SK-N-DZ (cell line): ENCODE data around the gene TERB2. TPM values are rescaled to one million over a fixed set of nuclear protein-coding genes. Genes with fewer than 3 reads are reported as not detected.
"Not testable (repeated sequence)": the region's sequence is repeated elsewhere in the genome, so short reads cannot be mapped to it uniquely, and the experiment has no call there.

Experiments
- DNase-seq: peaks from one replicate; pipeline ENCODE4 v3.0.0-alpha.2; 2015; ENCODE audit warnings: low spot score
- polyA plus RNA-seq, 2 experiments: library from polyadenylated mRNA; depleted of rRNA; stranded (reverse); fragments of >200 nt; gene quantifications; 2 replicates each; pipeline ENCODE4 v1.2.3, GENCODE V29; 2014

The TERB2 gene, protein sequence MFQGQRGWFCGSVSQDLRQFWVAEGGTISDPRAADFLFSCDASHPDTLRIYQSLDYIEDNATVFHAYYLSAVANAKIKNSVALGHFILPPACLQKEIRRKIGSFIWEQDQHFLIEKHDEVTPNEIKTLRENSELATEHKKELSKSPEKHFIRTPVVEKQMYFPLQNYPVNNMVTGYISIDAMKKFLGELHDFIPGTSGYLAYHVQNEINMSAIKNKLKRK
- polyA plus RNA-seq (2014; cell fraction: cytosol; rRNA removed): not detected in 2 replicates
- polyA plus RNA-seq (2014; cell fraction: nucleus; rRNA removed): not detected in 2 replicates

DNA sequence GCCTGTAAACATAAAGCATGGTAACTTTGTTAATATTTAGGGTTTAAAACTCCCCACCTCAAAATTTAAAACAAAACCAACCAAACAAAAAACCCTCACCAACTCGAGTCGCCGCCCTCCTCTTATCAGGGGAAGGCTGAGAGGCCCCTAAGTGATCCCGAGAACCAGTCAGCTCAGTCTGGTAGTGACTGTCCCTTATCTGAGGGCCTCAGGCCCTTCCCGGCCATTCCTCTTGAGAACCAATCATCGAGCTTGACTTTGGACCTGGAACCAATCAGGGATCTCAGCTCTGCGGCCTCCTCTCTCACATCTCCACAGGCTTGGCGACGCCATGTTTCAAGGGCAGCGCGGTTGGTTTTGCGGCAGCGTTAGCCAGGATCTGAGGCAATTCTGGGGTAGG, at the start of gene TERB2:
Gene TERB2 (plus strand): TSS at position 300 of the 400 bp plus-strand sequence. CDS start 32 bp downstream, at position 332.
- DNase-seq: no peak

DNA sequence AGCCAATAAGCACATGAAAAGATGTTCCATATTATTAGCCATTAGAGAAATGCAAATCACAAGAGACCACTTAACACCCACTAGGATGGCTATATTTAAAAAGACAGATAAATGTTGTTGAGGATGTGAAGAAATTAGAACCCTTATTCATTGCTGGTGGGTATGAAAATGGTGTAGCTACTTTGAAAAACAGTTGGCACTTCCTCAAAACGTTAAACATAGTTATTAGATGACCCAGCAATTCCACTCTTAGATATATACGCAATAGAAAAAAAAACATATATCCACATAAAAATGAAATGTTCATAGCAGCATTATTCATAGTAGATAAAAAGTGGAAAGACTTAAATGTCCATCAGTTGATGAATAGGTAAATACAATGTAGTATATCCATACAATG, 47.1 kb upstream of the TERB2 start:
- no peak for DNase-seq

DNA sequence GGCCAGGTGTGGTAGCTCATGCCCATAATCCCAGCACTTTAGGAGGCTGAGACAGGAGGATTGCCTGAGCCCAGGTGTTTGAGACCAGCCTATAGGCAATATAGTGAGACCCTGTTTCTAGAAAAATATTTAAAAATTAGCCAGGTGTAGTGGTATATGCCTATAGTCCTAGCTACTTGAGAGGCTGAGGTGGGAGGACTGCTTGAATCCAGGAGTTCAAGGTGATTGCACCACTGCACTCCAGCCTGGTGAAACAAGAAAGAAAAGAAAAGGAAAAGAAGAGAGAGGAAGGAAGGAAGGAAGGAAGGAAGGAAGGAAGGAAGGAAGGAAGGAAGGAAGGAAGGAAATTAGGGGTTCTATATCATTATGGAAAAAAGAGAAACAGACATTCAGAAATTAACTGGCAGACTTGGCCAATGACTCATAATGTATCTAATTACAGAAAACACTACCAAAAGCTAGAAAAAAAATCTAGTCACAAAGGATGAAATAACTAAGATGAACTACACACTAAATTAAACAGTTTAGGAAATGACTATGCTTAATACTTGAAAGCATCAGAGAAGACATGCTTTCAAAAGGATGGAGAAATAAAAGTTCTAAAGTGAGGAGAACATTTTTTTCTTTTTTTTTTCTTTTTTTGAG, 45.4 kb upstream of the TERB2 start:
- no peak for DNase-seq

DNA sequence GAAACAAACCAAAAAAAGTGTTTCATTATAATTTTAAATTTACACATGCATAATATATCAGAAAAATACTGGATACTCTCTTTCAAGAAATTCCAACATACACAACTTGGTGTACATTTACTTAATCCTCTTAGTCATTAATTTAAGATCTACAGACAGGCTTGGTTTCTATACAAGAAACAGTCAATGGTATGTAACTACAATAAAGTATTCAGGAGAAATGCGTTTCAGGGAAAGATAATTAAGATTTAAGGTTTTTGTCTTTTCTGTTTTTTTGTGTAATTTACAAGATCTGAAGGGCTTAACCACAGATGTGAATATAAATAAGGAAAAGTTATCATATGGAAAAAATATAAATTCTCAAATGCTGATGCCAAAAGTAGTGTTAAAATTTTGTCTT, 44.3 kb upstream of the TERB2 start:
- not testable (repeated sequence) for DNase-seq

DNA sequence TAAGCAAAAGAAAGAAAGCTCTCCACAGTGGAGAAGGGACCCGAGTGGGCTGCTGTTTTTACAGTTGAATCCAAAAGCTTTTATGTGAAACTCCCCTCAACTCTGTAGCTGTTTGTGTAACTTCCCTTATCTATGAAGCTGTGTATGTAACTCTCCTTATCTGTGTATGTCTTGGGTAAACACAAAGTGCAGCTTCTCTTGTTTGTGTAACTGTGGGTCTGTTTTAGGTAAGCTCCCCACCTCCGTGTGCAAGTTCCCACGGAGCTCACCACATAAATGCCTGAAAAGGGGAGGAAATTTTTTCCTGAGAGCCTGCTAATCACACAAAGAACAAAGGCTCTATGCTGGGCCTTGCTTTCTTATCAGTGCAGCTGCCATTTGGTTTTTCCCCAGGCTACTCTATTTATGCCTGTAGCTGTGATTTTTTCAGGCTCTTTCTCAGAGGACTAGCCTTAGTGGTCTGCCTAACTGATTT, 43.5 kb upstream of the TERB2 start:
- not testable (repeated sequence) for DNase-seq

DNA sequence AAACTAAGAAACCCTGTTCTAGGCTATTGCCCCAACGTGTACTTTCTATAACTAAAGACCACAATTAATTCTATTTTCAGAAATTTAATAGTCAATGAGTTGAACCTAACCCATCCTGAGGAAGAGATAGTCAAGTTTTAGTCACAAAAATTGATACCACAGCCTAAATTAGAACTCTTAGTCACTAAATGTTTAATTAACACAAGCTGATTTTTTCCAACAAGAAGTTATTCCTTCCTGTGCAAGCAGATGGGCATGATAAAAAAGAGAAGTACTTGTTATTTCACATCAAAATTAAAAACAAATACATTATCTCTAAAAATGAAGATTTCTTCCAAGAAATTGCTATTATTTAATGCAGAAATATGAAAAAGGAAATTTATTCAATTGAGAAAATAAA, 38.4 kb upstream of the TERB2 start:
- no peak for DNase-seq

DNA sequence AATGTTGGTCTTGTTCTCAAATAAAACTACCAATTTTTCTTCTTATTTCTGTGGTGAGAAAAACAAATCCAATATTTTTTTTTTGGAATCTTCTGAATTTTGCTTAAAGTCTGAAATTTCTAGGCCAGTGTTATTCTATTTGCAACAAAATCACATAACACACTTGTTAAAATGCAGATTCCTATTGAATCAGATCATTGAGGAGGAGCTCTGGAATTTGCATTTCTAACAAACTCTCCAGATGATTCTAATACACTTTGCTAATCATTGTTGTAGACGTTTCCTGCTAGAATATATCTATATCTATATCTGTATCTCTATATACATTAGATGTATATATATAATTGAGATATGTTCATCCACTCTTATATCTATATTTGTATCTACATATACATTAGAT, 27.8 kb upstream of the TERB2 start:
- not testable (repeated sequence) for DNase-seq

DNA sequence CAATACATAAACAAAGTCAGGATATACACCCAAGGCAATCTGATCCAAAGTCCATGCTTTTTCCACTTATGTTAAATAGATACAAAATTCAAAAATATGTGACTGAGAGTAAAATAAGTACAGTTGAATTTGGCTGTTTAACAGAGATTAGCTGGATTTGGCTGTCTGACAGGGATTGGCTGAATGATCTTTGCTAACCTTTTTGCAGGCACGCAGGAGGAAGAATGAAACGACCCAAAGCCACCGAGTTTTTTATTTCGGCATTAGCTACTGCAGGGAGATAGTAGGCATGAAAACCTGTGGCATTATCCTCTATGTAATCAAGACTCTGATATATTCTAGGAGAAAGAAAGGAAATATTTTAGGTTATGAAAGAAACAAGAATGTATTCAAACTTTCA, 26.2 kb upstream of the TERB2 start:
- not testable (repeated sequence) for DNase-seq

DNA sequence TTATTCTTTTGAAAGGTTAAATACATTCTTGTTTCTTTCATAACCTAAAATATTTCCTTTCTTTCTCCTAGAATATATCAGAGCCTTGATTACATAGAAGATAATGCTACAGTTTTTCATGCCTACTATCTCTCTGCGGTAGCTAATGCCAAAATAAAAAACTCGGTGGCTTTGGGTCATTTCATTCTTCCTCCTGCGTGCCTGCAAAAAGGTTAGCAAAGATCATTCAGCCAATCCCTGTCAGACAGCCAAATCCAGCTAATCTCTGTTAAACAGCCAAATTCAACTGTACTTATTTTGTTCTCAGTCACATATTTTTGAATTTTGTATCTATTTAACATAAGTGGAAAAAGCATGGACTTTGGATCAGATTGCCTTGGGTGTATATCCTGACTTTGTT, 1.8 kb downstream of the TERB2 start:
- not testable (repeated sequence) for DNase-seq

DNA sequence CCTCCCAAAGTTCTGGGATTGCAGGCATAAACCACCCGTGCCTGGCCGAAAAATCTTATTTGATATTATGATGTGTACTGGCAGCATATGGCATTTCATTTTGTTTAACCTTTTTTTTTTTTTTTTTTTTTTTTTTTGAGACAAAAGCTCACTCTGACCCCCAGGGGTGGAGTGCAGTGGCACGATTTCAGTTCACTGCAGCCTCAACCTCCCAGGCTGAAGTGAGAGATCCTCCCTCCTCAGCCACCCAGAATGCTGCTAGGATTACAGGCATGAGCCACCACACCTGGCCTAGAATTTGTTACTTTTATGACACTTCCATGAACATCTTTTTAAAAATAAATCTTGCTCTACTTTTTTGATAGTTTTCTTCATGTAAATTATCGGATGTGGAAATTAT, 12.0 kb downstream of the TERB2 start:
- no peak for DNase-seq

DNA sequence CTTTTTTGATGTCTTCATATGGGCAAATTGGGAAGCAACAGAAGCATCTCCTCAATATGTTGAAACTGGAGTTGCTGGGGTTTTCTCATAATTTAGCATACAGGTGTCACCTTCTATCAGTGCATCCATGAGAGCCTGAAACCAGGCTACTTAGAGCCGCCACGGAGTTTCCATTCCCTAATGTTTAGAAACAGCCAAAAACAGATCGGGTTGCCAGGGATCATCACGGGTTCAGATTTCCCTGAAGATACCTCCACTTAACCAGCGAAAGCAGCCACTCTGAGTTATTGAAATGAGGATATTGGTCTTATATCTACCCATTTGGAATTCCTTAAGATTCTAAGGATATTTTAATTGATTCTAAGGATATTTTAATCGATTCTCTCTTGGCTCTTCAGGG, 14.5 kb downstream of the TERB2 start:
- DNase-seq: peak; percentile 76

DNA sequence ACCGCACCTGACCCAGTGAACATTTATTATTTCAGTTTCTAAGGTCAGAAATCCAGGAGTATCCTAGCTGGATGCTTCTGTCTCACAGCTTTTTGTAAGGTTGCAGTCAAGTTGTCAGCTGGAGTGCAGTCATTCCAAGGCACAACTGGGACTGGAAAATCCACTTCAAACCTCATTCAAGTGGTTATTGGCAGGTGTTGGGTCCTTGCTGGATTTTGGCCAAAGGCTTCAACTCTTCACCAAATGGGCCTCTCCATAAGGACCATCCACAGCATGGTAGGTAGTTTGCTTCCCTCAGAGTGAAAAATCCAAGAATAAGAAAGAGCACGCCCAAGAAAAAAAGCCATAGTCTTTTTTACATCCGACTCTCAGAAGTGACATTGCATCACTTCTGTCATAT, 19.7 kb downstream of the TERB2 start:
- DNase-seq: not testable (repeated sequence)

DNA sequence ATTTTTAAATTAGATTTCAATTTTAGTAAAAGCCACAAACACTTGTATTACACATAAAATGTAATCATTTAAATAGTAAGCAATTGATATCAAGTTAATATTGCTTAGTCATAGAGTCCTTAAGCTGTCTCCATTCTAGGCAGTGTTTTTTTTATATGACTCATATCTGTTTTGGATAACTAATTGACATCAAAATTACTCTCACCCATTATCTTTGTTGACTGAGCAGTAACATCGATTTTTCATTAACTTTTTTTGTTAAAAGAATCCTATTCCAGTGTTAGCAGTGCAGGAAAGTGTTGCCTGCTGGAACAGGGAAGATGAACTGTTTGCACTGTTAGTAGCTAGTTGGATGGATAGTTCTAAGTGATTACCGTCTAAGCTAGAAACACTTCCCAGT, 21.3 kb downstream of the TERB2 start:
- not testable (repeated sequence) for DNase-seq

DNA sequence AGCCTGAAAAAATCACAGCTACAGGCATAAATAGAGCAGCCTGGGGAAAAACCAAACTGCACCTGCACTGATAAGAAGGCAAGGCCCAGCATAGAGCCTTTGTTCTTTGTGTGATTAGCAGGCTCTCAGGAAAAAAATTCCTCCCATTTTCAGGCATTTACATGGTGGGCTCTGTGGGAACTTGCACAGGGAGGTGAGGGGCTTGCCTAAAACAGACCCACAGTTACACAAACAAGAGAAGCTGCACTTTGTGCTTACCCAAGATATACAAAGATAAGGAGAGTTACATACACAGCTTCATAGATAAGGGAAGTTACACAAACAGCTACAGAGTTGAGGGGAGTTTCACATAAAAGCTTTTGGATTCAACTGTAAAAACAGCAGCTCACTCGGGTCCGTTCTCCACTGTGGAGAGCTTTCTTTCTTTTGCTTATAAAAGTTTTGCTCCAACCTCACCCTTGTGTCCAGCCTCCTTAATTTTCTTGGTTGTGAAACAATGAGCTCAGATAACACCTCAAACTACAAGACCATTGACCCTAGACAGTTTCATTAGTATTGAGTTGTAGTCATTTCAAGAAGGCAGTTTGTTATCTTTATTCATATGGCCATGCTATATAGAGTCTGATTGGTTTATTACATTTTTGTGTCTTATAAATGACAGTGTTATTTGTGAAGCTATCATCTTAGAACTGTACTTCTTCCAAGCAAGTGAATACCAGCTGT, 23.3 kb downstream of the TERB2 start:
- DNase-seq: not testable (repeated sequence)

DNA sequence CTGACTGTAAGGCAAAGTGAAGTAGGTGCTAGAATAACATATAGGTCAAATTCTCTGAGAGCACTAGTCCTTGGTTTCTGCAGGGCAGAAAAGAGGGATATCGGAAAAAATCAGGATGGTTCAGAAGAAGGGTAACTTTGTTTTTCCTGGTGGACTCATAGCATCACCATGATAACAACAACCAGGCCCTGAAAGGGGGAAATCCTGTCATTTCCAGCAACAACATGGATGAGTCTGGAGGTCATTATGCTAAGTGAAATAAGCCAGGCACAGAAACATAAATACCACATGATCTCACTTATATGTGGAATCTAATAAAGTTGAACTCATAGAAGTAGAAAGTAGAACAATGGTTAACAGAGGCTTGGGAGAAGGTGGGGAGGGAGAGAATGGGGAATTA, 27.7 kb downstream of the TERB2 start:
- peak; percentile 86 for DNase-seq

DNA sequence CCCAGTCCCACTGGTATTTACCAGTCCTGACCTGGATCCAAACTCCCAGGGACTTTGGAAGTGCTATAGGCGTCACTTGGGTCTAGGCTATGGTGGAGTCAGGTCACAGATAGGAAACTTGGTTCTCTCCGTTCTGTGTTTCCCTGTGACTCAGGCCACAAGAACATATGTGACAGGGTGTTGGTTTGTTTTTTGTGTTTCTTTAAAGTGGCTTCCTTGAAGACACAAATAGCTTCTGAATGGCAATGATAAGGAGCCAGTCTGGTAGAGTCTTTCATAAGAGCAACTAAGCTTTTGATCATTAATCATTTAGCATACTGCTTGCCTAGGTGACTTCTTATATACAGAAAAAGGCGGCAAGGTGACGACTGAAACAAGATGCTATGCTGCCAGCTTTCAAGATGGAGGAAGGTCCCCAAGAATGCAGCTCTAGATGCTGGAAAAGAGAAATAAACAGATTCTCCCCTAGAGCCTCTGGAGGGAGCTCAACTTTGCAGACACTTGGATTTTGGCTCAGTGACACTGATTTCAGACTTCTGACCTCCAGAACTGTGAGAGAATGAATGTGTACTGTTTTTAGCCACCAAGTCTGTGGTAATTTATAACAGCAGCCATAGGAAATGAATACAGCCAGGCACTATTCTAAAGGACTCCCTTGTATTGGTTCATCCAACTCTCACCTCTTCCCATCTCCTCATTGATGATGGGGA, 30.0 kb downstream of the TERB2 start:
- not testable (repeated sequence) for DNase-seq

DNA sequence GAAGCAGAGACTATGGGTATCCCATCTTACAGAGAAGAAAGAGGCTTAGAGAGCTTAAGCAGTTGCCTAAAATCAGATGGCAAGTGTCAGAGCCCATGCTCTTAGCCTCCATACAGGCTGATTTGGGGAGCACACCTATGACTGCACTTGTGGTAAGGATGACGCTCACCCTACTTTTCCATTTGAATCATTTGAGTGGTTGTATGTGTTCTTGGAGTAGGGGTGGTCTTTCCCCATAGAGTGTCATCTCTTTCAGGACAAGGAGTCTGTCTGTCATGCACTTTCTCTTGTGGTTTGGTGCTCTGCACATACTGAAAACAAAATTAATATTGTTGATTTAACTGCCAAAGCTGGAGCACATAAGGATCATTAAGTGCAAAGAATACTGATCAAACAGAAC, 31.2 kb downstream of the TERB2 start:
- DNase-seq: not testable (repeated sequence)

DNA sequence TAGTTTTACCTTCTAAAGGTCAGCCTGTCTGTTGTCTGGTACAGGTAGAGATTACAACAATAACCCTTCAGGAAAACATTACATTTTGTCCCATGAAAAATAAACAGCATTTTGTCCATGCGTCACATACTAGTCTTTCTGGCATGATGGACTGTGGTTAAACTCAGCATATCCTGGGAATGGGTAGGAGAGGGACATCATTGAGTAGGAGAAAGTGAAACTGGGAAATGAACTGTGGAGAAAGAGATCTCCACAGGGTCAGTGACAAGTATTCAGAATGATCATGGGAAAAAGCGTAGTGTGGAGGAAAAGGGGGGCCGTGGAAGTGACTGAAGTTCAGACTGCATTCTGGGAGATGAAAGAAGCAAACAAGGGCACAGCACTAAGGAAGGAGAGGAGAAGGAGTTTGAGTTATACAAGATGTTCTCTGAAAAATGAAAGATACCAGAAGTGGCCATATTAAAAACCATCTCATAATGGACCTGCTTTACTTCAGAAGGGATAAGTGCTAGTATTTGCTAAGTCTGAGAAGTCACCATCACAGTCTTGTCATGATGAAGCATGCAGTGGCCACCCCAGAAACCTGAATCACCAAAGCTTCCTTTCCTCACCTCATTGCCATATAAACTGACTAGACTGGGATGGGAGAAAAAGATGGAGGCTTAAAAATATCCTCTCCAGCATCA, 31.8 kb downstream of the TERB2 start:
- not testable (repeated sequence) for DNase-seq

DNA sequence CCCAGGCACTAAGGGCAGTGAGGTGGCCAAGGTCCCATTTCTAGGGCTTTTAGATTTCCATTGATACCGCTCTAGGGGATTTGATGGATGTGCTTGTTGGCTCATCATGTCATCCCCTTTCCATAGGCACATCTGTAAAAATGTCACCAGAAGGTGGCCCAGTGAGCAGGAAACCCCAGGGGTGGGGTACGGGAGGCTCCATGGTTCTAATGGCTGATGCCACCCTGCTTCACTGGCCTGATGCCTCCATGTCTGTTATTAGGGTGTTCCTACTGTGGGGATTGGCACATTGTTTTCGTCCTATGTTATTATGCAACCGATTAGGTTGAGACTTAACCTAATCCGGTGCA, 32.4 kb downstream of the TERB2 start:
- not testable (repeated sequence) for DNase-seq

DNA sequence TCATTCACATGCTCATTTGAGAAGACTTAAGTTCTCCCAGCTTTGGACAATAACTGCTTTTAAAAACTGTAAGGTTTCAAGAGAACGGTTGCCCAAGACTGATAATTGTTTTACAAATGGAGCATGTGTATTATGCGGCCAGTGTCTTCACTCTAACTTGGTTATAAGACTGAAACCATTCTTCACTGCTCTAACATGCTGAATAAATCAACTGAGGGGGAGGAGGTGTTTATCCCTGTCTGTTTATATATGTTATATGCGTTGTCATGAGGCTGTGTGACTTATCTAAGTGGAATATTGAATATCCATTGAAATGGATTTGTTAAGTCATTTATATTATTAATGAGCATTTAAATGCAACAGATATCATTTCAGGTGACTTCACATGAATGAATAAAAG, 41.1 kb downstream of the TERB2 start:
- not testable (repeated sequence) for DNase-seq

DNA sequence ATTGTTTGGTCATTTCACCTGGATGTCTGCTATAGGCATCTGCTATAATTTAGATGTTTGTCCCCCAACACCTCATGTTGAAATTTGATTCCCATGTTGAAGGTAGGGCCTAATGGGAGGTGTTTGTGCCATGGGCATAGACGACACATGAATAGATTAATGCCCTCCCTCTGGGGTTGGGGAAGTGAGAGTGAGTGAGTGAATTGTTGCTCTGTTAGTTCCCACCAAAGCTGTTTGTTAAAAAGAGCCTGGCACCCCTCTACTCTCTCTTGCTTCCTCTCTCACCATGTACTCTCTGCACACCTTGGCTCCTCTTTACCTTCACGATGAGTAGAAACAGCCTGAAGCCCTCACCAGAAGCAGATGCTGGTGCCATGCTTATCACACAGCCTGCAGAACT, 42.6 kb downstream of the TERB2 start:
- DNase-seq: no peak
